Gastroesophageal sphincter (tissue), 3 donors: ENCODE results near the gene EPHB1.

Experiments used
- CTCF ChIP-seq, 4 experiments: fragments of 200-600 bp in 2 of 4; fragments of 450-650 bp in 2 of 4; sonication (generic) in 1 of 4; IDR thresholded peaks; one replicate each; pipeline ENCODE4 v1.5.1; 2017 to 2019; ENCODE audit warnings: antibody characterized with exemption in 4 of 4, mild to moderate bottlenecking in 2 of 4, moderate library complexity in 2 of 4
- POLR2A ChIP-seq, 2 donors: fragments of 450-650 bp; IDR thresholded peaks; one replicate each; pipeline ENCODE4 v1.6.1; 2017; ENCODE audit warnings: antibody characterized with exemption in 2 of 2, mild to moderate bottlenecking in 2 of 2, moderate library complexity in 1 of 2

DNA sequence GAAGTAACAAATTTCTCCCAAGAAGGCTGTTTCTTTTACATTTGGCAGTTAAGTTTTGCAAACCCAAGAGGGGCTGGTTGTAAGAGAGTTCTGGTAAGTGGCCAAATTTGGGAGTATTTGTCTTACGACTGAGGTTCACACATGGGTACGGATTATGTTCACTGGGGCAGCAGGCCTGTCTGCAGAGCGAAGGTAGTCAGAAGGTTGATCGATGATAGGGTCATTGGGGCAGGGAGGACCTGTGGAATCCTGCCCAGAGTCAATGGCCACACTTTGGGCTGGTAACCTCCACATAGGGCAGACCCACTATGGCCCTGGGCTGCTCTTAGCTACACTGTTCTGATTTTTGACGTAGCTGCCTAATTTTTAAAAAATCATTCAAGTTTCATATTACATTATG lies 368.6 kb downstream of the EPHB1 start:
- TF ChIP-seq CTCF (IDR thresholded peaks at IDR 0.05) = no peak
- no peak for TF ChIP-seq POLR2A (IDR thresholded peaks at IDR 0.05)
